Activated T-helper 2 cell treated with anti-CD3 and anti-CD28 coated beads, Interferon-gamma antibody, Interleukin-2, Interleukin-4, amounts not matched to agents 10 μg/mL and 5 μg/mL and 100 μg/mL, durations not matched to agents 14 hours and 24 hours and 36 hours (primary cell): Measurements from ENCODE around the gene TESK2. TPM values are rescaled to one million over a fixed set of nuclear protein-coding genes. Genes with fewer than 3 reads are reported as not detected.

ENCODE experiments used
- DNase-seq: peaks from one replicate; pipeline ENCODE4 v3.0.0; 2021; ENCODE audit warnings: low spot score
- H3K27ac Mint-ChIP-seq: one replicate; pipeline ENCODE4 v1.8.0; 2021; ENCODE audit warnings: mixed read lengths
- H3K27me3 Mint-ChIP-seq: one replicate; pipeline ENCODE4 v1.8.0; 2021; ENCODE audit warnings: low read depth, mixed read lengths
- H3K36me3 Mint-ChIP-seq: one replicate; pipeline ENCODE4 v1.8.0; 2021; ENCODE audit warnings: low read depth, mixed read lengths
- H3K4me1 Mint-ChIP-seq: one replicate; pipeline ENCODE4 v1.8.0; 2021; ENCODE audit warnings: low read depth, mixed read lengths
- H3K4me3 Mint-ChIP-seq: one replicate; pipeline ENCODE4 v1.8.0; 2021; ENCODE audit warnings: low read depth, mild to moderate bottlenecking, moderate library complexity, mixed read lengths
- H3K9me3 Mint-ChIP-seq: one replicate; pipeline ENCODE4 v1.8.0; 2021; ENCODE audit warnings: mixed read lengths
- intact Hi-C: fragments of 100-400 bp; cut with micrococcal nuclease; formaldehyde crosslinking; loops from one replicate; pipeline ENCODE4 v1.15.1; 2023
- total RNA-seq: library from RNA; stranded (reverse); gene quantifications from 2 replicates; pipeline ENCODE4 v1.2.3, GENCODE V29; 2022

The TESK2 gene
- total RNA-seq, 1 donor from 2014 or later = 2.3 TPM

DNA sequence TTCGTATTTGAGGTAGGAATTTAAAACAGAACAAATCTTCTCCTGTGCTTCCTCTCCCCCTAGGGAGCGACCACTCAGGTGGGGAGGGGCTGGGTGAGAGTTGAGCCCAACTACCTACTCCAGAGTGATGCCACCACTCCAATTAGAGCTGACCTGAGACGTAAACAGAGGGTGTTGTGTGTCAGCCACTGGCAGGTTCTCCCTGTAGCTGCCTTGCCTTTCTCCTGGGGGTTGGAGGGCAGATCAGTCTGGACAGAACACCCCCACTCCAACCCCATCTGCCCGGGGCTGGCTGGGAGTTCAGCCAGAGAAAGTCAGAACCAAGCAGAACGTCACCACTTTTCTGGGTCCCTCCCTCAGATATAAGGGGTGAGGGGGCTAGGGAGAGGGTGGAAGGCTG, 162.3 kb downstream of the TESK2 start:
- no peaks in the 10 kb centered on the region for H3K9me3 Mint-ChIP-seq
- H3K27ac Mint-ChIP-seq = no peak overlapping the region
- H3K27me3 Mint-ChIP-seq = no peaks in the 10 kb centered on the region
- intact Hi-C loops = no loop called here
- peaks cover 34% of the 10 kb centered on the region for H3K36me3 Mint-ChIP-seq
- H3K4me3 Mint-ChIP-seq = peak overlapping the region; percentile 73
- peaks cover 16% of the 10 kb centered on the region for H3K4me1 Mint-ChIP-seq
- no peak for DNase-seq

DNA sequence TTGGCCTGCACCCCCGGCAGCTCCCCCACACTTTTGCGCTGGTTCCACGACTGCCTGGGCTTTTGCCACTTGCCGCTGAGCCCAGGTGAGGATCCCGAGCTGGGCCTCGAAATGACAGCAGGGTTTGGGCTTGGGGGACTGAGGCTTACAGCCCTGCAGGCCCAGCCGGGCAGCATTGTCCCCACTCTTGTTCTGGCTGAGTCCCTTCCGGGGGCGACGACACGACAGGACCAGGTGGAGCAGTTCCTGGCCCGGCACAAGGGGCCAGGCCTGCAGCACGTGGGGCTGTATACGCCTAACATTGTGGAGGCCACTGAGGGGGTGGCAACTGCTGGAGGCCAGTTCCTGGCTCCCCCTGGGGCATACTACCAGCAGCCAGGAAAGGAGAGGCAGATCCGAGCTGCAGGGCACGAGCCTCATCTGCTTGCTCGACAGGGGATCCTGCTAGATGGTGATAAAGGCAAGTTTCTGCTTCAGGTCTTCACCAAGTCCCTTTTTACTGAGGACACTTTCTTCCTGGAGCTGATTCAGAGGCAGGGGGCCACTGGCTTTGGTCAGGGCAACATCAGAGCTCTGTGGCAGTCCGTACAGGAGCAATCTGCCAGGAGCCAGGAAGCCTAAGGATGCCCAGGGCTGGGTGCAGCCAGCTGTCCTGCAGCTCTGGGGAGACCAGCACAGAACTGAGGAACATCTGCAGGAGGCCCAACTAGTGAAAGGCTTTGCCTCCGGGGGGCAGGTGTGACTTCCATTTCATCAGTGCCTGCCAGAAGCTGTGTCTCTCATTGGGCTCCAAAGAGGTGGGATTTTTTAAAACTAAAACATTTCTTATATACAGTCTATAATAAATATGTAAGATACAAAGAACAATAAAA, 163.1 kb downstream of the TESK2 start:
- intact Hi-C loops = loop anchor here (2.0 kb wide), 1 partner anchor 23 kb away; no protein-coding TSS in a partner anchor
- Mint-ChIP-seq H3K4me1 (peaks cover 16% of the 10 kb centered on the region), H3K36me3 (peaks cover 30% of the 10 kb centered on the region), H3K27me3 (no peaks in the 10 kb centered on the region), H3K4me3 (peak overlapping the region; percentile 76), H3K27ac (peak overlapping the region; percentile 58), H3K9me3 (no peaks in the 10 kb centered on the region)
- no peak for DNase-seq

DNA sequence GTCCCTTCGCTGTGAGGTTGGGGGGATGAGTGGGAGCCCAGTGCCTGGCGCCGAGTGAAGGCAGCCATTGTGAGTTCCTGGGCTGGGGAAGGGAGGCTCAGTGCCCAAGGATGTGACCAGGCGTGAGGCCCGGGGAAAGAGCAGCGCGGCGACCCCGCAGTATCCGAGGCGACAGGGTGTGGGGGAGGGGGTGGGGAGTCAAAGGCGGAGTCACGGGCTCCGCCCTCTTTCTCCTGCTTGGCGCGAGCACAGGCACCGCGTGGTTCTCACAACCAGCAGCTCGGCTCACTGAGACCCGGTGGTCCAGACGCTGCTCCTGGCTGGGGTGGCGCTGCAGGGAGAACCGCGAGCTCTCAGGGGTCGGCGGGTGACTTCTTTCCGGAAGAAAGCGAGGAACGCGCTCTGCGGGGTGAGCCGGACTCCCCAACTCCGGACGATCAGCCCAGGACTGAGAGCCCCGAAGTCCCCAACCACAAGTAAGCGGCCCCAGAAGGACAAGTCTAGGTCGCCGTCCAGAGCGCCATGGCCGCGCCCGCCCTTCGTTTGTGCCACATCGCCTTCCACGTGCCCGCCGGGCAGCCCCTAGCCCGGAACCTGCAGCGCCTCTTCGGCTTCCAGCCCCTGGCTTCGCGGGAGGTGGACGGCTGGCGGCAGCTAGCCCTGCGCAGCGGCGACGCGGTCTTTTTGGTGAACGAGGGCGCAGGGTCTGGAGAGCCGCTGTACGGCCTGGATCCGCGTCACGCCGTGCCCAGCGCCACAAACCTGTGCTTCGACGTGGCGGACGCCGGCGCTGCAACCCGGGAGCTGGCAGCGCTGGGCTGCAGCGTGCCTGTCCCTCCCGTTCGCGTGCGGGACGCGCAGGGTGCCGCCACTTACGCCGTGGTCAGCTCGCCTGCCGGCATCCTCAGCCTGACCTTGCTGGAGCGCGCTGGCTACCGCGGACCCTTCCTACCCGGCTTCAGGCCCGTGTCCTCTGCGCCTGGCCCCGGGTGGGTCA, 164.0 kb downstream of the TESK2 start, which contains the start of gene HPDL:
TSS of gene HPDL (plus strand) at position 269 of the 997 bp plus-strand sequence. CDS start at position 523, 254 bp downstream.
- peaks cover 26% of the 10 kb centered on the region for H3K36me3 Mint-ChIP-seq
- peak within 1 kb of the TSS; percentile 65 for H3K27ac Mint-ChIP-seq
- H3K9me3 Mint-ChIP-seq = no peaks in the 10 kb centered on the region
- H3K4me3 Mint-ChIP-seq = peak within 1 kb of the TSS; percentile 80
- H3K27me3 Mint-ChIP-seq = no peaks in the 10 kb centered on the region
- peaks cover 16% of the 10 kb centered on the region for H3K4me1 Mint-ChIP-seq
- intact Hi-C loops = loop anchor here (1.0 to 2.0 kb wide), 2 partner anchors 13 to 22 kb away; partner anchors contain the start of genes MUTYH and TOE1
- DNase-seq = peak; percentile 44

DNA sequence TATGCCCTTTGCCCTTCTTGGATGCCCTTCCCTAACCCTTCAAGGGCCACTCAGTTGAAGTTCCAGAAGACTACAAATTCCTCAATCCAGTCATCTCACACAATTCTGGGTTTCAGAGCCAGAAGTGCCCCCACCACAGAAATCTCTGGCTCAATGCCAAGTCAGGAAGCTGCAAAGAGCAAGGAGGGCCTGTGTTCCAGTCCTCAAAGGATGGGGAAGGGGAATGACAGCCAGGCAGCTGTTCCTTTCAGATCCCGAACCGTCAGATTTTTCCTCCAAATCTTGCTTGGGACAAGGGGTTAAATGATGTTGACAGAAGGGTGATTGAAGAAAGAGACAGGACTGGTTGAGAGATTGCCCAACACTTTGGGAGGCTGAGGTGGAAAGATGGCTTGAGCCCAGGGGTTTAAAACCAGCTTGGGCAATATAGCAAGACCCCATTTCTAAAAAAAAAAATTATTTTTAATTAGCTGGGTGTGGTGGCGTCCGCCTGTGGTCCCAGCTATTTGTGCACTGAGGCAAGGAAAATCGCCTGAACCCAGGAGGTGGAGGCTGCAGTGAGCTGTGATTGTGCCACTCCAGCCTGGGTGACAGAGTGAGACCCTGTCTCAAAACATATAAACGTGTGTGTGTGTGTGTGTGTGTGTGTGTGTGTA, 165.0 kb downstream of the TESK2 start:
- DNase-seq = no peak
- H3K4me1 Mint-ChIP-seq = peaks cover 16% of the 10 kb centered on the region
- H3K36me3 Mint-ChIP-seq = peaks cover 24% of the 10 kb centered on the region
- H3K27me3 Mint-ChIP-seq = no peaks in the 10 kb centered on the region
- intact Hi-C loops = loop anchor here (1.0 to 2.0 kb wide), 2 partner anchors 14 to 21 kb away; partner anchors contain the start of genes MUTYH and TOE1
- H3K27ac Mint-ChIP-seq = peak overlapping the region; percentile 65
- H3K9me3 Mint-ChIP-seq = no peaks in the 10 kb centered on the region
- peak overlapping the region; percentile 80 for H3K4me3 Mint-ChIP-seq

DNA sequence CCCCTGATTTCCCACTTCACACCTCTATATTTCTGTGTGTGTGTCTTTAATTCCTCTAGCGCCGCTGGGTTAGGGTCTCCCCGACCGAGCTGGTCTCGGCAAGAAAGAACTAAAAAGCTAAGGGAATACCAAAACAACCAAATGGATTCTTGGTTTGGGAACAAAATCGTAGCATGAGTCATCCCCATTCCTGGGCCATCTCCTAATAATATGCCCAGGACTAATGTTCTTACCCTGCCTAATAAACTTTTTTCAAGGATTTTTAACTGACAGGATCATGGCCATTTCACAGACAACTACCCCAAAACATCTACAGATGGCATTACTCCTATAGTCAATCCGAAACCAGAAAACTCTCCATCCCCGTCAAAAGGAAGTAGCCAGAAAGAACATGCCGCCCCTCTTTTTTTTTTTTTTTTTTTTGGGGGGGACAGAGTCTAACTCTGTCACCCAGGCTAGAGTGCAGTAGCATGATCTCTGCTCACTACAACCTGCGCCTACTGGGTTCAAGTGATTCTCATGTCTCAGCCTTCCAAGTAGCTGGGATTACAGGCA, 168.4 kb downstream of the TESK2 start:
- intact Hi-C loops = no loop called here
- no peak overlapping the region for H3K4me3 Mint-ChIP-seq
- H3K4me1 Mint-ChIP-seq = no peaks in the 10 kb centered on the region
- H3K9me3 Mint-ChIP-seq = no peaks in the 10 kb centered on the region
- H3K27ac Mint-ChIP-seq = no peak overlapping the region
- no peak for DNase-seq
- H3K27me3 Mint-ChIP-seq = no peaks in the 10 kb centered on the region
- no peaks in the 10 kb centered on the region for H3K36me3 Mint-ChIP-seq

DNA sequence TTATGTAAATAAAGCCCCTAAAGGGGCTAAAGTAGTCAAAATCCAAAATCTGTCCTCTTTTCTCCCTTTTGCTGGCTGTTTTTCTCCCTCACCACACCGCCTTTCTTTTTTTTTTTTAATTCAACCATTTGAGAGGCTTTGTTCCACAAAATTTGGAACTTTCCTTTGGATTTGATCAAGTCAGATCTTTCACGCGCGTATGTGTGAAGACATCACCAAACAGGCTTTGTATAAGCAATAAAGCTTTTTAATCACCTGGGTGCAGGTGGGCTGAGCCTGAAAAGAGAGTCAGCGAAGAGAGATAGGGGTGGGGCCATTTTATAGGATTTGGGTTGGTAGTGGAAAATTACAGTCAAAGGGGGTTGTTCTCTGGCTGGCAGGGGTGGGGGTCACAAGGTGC, 169.5 kb downstream of the TESK2 start:
- DNase-seq = no peak
- no peaks in the 10 kb centered on the region for H3K4me1 Mint-ChIP-seq
- no peak overlapping the region for H3K4me3 Mint-ChIP-seq
- H3K27me3 Mint-ChIP-seq = no peaks in the 10 kb centered on the region
- H3K27ac Mint-ChIP-seq = no peak overlapping the region
- H3K36me3 Mint-ChIP-seq = no peaks in the 10 kb centered on the region
- H3K9me3 Mint-ChIP-seq = no peaks in the 10 kb centered on the region
- intact Hi-C loops = no loop called here

DNA sequence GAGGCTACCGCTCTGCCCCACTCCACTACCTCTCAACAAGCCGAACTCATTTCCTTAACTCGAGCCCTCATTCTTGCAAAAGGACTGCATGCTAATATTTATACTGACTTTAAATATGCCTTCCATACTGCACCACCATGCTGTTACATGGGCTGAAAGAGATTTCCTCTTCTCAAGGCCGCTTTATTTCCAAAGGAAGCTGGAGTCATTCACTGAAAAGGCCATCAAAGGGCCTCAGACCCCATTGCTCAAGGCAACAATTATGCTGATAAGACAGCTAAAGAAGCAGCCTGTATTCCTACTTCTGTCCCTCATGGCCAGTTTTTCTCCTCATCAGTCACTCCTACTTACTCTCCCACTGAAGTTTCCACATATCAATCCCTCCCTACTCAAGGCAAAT, 171.2 kb downstream of the TESK2 start:
- no peaks in the 10 kb centered on the region for H3K4me1 Mint-ChIP-seq
- no peak overlapping the region for H3K4me3 Mint-ChIP-seq
- no peaks in the 10 kb centered on the region for H3K27me3 Mint-ChIP-seq
- no peaks in the 10 kb centered on the region for H3K9me3 Mint-ChIP-seq
- no peaks in the 10 kb centered on the region for H3K36me3 Mint-ChIP-seq
- no peak overlapping the region for H3K27ac Mint-ChIP-seq
- intact Hi-C loops = no loop called here
- no peak for DNase-seq

DNA sequence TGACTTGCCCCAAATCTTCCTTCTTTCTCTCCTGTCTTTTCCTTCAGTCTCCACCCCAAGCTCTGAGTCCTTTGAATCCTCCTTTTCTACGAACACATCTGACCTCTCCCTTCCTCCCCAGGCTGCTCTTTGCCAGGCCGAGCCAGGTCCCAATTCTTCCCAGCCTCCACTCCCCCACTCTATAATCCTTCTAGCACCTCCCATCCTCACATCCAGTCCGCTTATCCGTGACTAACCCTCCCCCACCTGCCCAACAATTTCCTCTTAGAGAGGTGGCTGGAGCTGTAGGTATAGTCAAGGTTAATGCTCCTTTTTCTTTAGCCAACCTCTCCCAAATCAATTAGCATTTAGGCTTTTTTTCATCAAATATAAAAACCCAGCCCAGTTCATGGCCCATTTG, 173.8 kb downstream of the TESK2 start:
- intact Hi-C loops = no loop called here
- no peaks in the 10 kb centered on the region for H3K36me3 Mint-ChIP-seq
- peaks cover 3% of the 10 kb centered on the region for H3K27me3 Mint-ChIP-seq

DNA sequence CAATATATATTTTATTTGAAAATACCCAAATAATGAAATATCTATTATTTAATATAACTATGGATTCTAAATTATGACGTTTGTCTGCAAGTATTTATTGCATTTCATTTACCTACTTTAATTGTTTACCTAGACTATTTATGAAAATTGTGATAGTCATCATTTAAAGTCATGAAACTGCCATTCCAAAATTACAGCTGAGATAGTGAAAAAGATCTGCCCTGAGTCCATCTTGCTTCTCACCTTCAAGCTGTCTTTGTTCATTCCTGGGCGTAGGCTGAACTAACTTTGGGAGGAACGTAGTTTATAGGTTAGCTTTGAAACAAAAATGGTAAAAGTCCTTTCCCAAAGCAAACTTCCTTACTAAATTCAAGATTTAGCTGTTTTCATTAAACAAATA, 176.7 kb downstream of the TESK2 start:
- Mint-ChIP-seq H3K9me3 (no peaks in the 10 kb centered on the region), H3K4me1 (no peaks in the 10 kb centered on the region), H3K27me3 (peaks cover 3% of the 10 kb centered on the region), H3K27ac (no peak overlapping the region), H3K36me3 (no peaks in the 10 kb centered on the region), H3K4me3 (no peak overlapping the region)
- no peak for DNase-seq
- intact Hi-C loops = no loop called here

More for the DNA sequence above, 173.8 kb downstream of the TESK2 start:
- no peaks in the 10 kb centered on the region for H3K4me1 Mint-ChIP-seq
- no peak for DNase-seq
- H3K27ac Mint-ChIP-seq = no peak overlapping the region
- no peak overlapping the region for H3K4me3 Mint-ChIP-seq
- H3K9me3 Mint-ChIP-seq = no peaks in the 10 kb centered on the region

DNA sequence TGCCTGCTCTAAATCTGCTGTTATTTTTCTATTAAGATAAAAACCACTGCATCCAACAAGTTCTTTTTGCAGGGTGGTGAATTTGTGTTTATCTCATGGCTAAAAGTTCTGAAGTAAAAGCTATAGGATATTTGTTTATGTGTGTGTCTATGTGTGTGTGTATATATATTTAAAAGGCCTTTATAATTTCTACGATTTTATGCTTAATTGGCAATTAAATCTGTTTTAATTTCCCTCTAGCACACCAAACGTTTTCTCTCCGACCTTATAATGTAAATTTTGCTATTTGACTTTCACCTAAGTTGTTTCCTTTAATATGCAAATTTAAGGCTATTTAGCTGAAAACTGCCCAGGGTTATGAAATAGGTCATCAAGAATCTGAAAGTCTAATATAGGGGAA, 184.1 kb downstream of the TESK2 start:
- no peak overlapping the region for H3K4me3 Mint-ChIP-seq
- intact Hi-C loops = loop anchor here (10.0 kb wide), 1 partner anchor 102 kb away; the partner anchor contains the start of gene ZSWIM5

DNA sequence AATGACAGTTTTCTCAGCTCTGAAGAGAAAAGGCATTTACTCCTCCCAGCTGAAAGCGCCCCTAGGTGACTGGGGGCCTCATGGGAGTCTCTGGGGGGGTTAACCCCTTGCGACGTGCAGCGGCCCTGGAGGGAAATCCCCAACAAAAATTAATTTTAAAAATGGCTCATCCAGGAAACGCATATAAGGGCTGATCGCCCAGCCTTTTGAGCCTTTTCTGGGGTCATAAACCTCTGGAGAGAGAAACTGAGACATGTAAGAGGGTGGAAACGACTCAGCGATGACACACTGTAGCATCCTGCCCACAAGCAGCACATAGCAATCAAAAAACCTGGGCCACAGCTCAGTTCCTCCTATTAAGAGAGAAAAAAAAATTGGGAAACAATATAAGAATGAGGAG, 184.6 kb downstream of the TESK2 start:
- H3K27me3 Mint-ChIP-seq = no peaks in the 10 kb centered on the region
- intact Hi-C loops = loop anchor here (10.0 kb wide), 1 partner anchor 102 kb away; the partner anchor contains the start of gene ZSWIM5
- DNase-seq = peak; percentile 12
- peaks cover 28% of the 10 kb centered on the region for H3K4me1 Mint-ChIP-seq
- H3K4me3 Mint-ChIP-seq = peak overlapping the region; percentile 54
- no peaks in the 10 kb centered on the region for H3K9me3 Mint-ChIP-seq
- peak overlapping the region; percentile 73 for H3K27ac Mint-ChIP-seq
- no peaks in the 10 kb centered on the region for H3K36me3 Mint-ChIP-seq

More for the DNA sequence above, 184.1 kb downstream of the TESK2 start:
- no peak for DNase-seq
- H3K9me3 Mint-ChIP-seq = no peaks in the 10 kb centered on the region
- H3K27ac Mint-ChIP-seq = peak overlapping the region; percentile 73
- no peaks in the 10 kb centered on the region for H3K36me3 Mint-ChIP-seq
- H3K27me3 Mint-ChIP-seq = no peaks in the 10 kb centered on the region
- H3K4me1 Mint-ChIP-seq = peaks cover 25% of the 10 kb centered on the region

DNA sequence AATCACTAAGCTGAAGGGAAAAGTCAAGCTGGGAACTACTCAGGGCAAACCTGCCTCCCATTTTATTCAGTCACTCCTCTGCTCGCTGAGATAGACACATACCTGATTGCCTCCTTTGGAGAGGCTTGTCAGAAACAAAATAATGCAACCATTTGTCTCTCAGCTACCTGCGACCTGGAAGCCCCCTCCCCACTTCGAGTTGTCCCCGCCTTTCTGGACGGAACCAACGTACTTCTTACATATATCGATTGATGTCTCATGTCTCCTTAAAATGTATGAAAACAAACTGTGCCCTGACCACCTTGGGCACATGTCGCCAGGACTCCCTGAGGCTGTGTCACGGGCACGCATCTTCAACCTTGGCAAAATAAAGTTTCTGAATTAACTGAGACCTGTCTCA, 185.7 kb downstream of the TESK2 start:
- Mint-ChIP-seq H3K4me1 (peaks cover 31% of the 10 kb centered on the region), H3K4me3 (peak overlapping the region; percentile 91), H3K9me3 (no peaks in the 10 kb centered on the region), H3K27me3 (no peaks in the 10 kb centered on the region), H3K36me3 (no peaks in the 10 kb centered on the region), H3K27ac (peak overlapping the region; percentile 95)
- no peak for DNase-seq
- intact Hi-C loops = loop anchor here (2.0 to 10.0 kb wide), 2 partner anchors 22 to 100 kb away; partner anchors contain the start of genes HPDL and ZSWIM5
